IPS-NIHi11 (cell line): ENCODE data around the gene ASPA.
"Not testable (repeated sequence)": the region's sequence is repeated elsewhere in the genome, so short reads cannot be mapped to it uniquely, and the experiment has no call there.

Experiments
- DNase-seq: peaks from one replicate; pipeline ENCODE4 v3.0.0; 2012; ENCODE audit warnings: mixed read lengths, low spot score

The ASPA gene

DNA sequence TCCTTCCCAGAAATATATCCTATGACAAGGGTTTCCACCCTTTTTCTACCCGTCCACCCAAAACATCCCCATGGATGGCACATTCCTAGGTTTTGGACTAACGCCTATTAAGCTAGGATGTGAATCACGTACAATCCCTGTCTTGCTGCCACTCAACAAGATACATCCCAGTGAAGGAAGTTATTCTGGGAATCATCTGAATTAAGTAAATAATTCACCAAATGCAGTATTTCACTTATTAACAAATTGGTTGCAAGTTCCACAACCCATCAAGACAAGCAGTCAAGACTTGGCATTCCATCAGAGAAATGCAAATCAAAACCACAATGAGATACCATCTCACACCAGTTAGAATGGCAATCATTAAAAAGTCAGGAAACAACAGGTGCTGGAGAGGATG, 32.1 kb downstream of the ASPA start:
- DNase-seq, result no peak

DNA sequence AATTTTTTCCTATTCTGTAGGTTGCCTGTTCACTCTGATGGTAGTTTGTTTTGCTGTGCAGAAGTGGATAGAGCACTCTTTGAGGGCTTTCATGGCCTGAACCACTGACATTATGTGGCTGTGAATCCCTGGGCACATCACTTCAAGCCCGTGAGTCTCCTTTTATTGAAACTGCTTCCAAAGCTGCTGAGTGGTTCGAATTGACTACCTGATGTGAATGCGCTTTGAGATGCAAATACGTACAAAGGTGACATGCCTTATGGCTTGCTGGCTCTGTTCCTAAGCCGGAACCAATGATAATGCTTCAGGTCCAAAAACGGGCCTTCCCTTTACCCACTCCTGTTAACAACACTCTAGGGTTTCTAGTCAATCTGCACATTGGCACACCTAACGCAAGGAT, 34.3 kb downstream of the ASPA start:
- DNase-seq, result no peak

DNA sequence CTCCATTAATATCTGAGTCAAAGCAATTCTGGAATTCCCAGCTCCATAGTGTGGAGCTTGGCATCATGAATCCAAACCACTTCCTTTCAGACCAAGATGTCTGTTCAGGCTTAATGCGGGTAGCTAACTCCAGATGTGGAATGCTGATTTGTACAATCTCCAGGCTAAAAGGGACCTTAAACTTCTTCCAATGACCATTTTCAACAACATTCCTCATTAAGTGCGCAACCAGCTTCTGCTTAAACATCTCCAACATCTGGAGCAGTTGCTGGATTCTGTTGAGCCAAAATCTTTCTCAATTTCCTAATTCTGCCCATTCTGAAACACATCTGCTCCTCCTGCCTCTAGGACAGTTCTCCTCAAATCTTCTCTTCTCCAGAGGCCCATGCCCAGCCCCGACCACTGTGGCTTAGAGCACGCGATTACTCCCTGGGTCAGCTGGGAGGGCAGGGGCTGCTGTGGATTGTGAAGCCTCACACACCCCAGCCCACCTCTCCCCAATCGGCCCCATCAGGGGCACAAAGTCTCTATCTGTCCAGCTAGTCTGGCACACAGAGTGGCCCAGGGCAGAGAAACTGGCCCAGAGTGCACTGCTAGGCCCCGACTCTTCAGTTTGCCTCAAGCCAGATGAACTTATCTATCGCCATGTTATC, 36.2 kb downstream of the ASPA start:
- DNase-seq, result no peak

DNA sequence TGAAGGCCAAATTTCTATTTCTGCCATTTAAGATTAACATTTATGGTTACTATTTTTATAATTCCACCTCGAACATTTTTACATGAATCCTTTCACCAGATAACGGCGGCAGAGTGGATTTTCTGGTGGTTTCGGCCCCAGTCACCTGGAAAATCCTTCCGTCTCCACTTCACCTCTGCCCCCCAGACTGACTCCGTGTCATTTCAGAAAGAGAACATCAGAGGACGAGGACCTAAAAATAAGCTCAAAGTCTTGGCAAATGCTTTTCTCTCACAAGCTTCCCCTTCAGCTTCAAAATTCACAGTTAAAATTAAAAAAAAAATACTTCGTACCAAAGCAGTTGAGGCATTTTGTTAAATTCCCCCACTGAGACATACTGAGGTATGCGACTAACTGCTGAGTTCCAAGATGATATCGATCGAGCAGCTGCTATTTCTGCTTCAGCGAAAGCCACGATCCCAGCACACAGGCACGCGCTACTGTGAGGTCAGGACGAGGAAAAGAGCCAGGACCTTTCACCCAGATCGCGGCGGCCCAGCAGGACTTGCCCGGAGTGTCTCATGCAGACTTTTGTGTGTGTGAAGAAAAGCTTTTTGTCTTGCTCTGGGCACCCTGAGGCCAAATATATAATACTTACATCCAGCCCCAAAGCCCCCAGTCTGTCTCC, 36.8 kb downstream of the ASPA start:
- DNase-seq, result peak; percentile 49

DNA sequence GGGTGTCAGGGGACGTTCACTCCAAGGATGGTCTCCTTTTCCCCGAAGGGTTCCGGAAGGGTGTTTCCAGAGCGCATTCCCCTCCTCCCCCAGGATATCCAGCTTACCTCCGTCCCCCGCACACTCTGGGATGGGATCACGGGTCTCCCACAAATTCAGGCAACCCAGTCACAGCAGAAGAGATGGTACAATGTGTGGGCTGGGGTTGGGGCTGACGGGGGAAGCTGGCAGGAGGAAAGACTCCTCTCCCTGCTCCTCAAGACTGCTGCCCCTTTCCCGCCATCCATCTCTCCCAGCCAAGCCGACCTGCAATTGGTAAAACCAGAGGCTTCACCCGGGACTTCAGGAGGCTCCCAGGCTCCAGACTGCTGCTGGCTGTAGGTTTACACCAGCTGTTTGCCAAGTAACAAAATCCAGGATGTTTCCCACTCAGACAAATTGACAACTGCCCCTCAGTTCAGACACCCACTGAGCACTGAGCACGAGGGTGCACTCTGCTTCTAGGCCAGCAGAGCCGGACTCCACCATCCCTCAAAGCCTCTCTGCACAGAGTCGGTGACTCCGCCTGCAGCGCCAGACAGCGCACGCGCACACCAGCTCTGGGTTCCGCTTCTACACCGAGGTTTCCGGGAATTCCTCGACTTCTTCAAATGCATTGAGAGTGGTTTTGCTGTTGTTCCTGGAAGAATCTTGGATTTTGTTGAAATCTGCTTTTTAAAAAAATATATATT, 37.7 kb downstream of the ASPA start:
- DNase-seq, result peak; percentile 36

DNA sequence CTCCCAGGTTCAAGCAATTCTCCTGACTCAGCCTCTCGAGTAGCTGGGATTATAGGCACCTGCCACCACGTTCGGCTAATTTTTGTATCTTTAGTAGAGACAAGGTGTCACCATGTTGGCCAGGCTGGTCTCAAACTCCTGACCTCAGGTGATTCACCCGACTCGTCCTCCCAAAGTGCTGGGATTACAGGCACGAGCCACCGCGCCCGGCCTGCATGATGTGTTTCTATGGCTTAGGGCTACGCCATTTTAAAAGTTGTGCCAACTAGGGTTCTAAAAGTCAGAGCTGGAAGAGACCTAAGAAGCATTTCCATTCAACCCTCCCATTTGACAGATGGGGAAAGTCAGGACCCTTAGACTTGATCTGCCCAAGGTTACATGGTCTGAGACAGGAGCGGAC, 38.4 kb downstream of the ASPA start:
- not testable (repeated sequence) for DNase-seq

DNA sequence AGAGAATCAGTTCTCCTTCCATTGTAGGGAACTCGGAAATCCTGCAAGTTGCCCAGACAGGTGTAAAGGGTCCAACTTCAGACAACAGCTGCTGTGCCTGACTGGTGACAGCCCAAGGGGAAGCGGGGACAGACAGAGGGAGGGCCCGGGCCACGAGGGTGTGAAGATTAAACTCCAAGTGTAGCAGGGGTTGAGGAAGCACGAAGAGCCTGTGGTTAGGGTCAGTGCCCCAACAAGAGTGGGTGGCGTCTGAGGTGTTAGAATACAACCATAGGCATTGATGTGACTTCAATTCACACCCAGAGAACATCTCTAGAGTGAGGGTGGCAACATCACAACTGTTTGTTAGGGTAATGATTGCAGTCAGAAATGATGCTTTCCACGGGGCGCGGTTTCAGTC, 39.1 kb downstream of the ASPA start:
- DNase-seq, result no peak

DNA sequence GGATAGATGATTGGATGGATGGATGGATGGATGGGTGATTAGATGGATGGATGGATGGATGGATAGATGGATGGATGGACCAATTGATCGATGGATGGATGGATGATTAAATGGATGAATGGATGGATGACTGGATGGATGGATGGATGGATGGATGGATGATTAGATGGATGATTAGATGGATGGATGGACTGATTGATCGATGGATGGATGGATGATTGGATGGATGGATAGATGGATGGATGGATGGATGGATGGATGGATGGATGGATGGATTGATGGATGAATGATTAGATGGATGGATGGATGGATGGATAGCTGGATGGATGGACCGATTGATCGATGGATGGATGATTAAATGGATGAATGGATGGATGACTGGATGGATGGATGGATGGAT, 43.7 kb downstream of the ASPA start:
- not testable (repeated sequence) for DNase-seq

DNA sequence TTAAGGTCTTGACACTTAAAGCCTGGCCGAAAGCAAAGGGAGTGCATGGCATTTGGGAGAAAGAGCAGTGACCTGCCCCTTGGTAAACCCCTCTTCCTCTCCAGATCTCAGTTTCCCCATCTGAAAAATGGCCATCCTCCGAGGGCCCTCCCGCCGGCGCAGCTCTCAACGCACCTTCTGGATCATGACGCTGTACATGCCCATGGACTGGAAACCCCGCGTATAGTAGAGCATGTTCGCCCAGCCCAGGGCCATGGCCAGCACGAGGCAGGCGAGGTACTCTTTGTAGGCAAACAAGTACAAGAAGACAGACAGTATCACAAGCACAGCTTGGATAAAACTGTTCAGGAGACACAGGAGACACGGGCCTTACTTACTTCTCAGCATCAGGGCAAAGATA, 48.2 kb downstream of the ASPA start:
- no peak for DNase-seq

DNA sequence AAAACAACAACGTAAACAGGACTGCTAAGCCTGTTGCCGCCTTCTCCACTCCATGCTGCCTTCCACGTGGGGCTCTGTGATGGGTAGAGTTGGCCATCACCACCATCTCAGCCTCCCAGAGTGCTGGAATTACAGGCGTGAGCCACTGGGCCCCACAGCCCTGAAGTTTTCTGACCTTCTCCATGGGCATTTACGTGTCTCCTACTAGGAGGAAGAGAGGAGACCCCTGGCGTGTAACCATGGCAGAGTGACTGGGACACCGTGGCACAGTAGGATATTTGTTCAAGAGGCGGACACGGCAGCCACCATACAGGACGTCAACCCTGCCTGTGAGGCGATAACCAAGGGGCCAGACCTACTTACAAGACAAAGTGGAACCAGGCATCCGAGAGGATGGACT, 50.7 kb downstream of the ASPA start:
- DNase-seq, result no peak

DNA sequence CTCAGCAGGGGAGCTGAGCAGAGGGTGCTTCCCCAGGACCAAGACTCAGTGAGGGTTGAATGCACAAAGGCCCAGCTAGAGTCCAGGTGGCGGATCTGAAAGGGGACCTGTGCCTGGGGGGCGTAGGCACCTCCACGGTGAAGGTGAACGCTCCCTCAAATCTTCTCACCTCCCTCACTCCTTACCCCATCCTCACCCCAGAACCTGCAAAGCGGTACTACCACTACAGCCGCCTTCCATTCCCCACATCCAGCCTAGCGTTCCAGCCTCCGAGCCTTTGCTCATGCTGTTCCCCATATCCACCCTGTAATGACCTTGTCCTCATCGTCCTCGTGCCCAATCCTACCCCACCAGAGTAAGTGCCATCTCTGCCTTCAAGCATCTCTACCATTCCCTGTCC, 51.2 kb downstream of the ASPA start:
- DNase-seq, result no peak

DNA sequence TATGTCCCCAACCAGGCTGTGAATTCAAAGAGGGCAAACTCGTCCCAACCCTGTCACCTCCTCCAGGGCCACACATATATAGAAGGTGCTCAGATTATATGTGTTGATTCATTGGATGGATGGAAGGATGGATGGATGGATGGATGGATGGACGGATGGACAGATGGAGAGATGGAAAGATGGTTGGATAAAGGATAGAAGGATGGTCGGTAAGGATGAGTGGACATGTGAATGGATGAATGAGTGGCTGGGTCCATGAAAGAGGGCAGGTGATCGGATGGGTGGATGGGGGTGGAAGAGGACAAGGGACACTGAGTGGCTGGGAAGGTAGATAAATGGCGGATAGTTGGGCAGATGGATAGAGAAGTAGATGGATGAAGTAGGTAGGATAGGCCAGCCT, 51.7 kb downstream of the ASPA start:
- no peak for DNase-seq

DNA sequence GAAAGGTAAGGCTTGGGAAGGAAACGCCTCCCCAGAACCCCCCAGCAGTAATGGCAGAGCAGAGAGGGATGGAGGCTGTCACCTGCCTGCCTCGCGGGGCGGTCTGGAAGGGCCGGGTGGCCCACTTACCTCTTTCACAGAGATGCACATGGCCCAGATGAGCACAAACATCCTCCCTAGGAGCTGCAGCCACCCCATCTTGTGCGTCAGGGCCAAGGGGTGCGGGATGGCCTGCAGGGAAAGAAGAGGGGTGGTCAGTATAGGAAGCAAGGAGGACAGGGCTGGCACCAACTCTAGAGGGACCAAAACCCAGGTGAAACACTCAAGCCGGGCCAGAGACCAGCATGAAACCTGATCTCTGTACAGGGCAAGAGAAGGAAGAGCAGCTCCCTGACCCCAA, 52.1 kb downstream of the ASPA start:
- no peak for DNase-seq

DNA sequence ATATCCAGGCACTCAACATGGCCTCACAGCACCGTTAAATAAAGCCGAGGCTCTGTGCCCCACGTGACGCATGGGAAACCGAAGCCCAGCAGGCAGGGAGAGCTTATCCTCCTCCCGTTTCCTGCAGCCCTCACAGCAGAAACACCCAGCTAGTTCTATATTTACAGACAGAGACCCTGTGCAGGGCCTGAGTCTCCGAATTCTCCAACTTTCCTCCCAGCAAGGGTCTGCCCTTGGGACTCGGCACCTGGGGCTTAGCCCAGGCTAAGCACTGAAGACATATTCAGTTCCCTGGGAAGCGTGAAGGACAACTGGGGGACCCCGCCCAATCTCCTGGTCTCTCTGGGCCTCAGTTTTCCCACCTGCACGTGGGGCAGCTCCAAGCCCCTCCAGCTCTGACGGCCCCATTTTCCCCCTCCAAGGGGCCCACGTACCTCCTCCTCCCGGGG, 52.6 kb downstream of the ASPA start:
- no peak for DNase-seq

DNA sequence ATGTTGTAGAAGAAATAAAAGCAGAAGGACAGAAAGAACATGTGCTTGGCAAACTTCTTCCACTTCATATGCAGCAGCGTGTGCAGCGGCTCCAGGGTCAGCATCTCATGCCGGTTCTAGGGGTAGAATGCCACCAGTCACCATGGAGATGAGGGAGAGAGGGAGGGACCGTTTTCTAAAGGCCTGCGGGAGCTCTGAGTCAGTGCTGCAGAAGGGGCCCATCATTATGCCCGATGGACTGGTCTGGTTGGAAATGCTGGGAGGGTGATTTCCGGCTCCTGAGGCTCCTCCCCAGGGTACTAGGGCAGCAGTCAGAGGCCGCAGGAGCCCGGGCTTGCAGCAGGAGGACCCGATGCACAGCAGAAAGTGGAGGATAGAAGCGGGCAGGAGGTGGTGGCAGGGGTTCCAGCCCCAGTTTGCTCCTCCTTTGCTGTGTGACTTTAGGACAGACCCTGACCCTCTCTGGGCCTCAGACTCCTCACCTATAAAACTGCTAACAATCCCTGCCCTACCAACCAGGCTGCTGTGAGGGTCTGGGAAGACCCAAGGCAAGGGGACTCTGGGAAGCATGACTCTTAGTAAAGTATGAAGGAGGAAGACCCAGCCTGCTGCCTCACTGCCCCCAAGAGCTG, 53.2 kb downstream of the ASPA start:
- DNase-seq, result peak; percentile 47

DNA sequence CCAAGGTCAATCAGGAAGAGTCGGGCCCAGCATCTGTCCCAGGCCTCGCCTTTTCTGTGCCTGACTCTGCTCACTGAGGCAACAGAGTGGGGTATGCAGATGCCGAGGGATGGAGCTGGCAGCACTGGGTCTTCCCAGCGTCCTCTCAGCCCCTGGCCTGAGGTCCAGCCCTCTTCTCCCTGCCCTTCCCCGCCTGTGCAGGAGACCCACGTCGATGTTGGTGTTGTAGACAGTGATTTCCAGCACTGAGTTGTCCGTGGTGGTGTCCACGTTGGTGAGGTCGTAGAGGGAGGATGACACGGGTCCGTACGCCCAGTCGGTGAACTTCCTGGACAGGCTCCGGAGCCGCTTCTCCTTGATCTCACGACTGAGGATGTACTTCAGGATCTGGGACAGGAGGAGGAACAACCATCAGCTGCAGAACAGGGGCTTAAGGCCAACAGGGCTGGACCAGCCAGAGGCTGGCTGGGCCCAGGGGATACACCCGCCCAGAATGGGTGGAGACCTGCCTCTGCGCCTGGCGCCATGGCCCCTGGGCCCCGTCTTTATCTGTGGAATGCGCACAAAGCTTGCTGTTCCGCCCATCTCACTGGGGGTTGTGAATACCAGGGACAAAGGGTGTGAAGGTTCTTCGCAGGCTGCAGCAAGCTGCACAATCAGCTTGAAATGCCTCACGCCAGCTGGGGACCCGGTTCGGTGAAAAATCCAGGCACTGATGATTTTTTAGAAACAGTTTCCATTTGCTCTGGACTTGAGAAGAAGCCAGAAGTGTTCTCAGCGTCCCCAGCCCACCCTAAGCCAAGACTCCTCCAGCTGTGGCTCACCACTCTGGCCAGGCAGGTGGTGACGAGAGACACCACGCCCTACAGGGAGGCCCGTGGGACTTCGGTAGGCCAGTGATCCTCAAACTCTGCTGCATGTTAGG, 54.3 kb downstream of the ASPA start:
- peak; percentile 85 for DNase-seq

DNA sequence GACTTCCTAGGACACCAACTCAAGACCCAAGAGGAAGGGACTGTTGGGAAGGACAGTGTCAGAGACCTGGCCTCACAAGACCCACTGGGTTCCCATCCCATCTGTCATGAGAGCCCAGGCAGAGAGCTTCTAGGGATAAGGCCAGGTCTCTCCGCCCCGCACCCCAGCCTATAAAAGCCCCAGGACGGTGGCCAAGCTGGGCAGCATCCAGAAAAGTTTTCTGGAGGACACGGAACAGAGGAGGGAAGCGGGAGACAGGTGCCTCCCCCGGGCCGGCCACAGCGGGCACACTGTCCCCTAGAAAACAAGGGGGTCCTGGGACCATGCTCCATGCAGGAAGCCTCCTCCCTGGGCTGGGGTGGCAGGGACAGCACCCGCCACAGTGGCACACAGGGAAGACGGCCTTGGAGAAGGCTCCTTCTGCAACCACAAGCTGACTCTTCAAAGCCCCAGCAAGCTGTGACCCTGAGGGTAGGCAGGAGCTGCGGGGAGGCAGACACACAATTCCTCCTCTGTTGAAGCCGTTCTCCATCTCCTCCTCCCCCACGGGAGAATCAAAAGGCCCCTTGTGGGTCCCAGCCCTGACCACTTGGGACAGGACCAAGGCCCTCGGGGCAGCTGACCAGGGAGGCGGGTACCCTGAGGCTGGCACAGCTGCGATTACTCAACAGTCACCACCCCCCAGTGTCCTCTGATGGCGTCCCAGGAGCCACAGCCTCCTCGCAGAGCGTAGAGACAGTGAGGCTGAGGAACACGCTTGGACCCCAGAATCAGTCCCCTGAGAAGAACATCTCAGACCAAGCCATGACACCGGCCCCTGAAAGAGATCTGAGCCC, 55.7 kb downstream of the ASPA start:
- no peak for DNase-seq

DNA sequence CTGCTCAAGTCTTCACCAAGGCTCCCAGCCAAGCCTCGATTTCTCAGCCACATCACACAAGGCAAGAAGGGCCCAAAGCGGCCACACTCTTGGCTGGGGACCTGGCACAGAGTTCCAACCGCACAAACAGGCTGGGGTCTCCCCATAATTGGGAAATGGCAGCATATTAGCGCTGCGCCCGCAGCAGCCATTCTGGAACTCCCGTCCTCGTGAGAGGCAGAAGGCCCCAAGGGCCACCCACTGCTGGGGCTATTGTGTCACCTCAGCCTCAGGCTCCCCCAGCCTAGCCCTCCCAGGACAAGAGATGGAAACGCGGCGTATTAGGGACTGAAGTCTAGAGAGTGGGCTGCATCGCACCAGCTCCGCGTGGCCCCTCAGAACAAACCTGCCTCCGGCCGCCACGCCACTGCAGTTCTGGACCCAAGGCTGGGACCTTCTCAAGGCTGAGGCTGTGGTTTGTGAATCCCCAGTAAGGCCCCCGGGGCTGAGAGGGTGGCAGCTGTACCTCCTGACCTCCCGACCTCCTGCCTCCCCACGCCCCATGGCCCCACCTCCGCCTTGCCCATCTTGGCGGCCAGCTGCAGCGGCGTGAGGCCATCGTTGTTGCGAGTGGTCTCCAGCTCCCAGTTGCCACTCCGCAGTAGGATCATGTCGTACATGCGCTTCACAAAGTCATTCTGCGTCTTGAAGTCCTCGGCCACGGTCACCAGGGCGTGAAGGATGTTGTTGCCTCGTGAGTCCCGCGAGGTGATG, 56.5 kb downstream of the ASPA start:
- DNase-seq, result no peak

DNA sequence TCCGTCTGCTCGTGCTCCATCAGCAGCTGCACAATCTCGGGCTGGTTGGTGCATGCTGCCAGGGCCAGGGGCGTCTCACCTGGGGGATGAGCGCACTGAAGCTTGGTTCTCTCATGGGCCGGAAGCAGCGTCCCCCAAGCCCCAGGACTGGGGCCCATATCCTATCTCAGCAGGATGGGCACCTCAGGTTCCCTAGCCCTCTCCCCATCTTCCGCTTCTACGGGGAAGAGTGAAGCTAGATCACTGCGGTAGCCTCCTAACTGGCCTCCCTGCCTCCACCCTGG, 57.0 kb downstream of the ASPA start:
- DNase-seq, result no peak

DNA sequence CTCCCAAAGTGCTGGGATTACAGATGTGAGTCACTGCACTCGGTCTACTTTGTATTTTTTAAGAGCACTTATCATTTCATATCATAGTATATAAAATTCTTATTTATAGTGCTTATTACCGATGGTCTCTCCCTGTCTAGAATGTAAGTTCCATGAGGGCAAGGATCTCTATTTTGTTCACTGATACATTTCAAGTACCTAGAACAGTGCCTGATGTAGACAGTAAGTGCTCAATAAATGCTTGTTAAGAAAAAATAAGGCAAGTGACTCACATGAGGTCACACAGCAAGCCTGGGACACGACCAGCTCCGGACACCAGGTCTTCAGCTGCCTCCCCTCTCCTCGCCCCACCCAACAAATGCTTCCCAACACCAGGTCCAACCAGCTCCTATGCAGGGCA, 58.0 kb downstream of the ASPA start:
- no peak for DNase-seq
